HG03571 (cell line): ENCODE results near the gene SLC5A6.
"Not testable (repeated sequence)": the region's sequence is repeated elsewhere in the genome, so short reads cannot be mapped to it uniquely, and the experiment has no call there.

ENCODE experiments used
- ATAC-seq: cut with Tn5 transposase; IDR thresholded peaks from one replicate; pipeline ENCODE4 v1.9.1; 2021; ENCODE audit not compliant: unreplicated experiment

Gene SLC5A6

GRCh38 chr2:27208486-27209050, 3.5 kb downstream of the SLC5A6 start:
- ATAC-seq, result no peak

- no peak for ATAC-seq
Measured at GRCh38 chr2:27206346-27206745, 5.7 kb downstream of the SLC5A6 start.

GRCh38 chr2:27205206-27205605, 6.9 kb downstream of the SLC5A6 start:
- ATAC-seq, result no peak

- ATAC-seq, result no peak
Measured at GRCh38 chr2:27204566-27204965, 7.5 kb downstream of the SLC5A6 start.

- no peak for ATAC-seq
Measured at GRCh38 chr2:27203741-27204140, 8.3 kb downstream of the SLC5A6 start.

- no peak for ATAC-seq
Measured at GRCh38 chr2:27202854-27203253, 9.2 kb downstream of the SLC5A6 start.

GRCh38 chr2:27201675-27202074, 10.4 kb downstream of the SLC5A6 start:
- ATAC-seq, result no peak

GRCh38 chr2:27199241-27199640, 12.8 kb downstream of the SLC5A6 start:
- no peak for ATAC-seq

GRCh38 chr2:27198627-27199026, 13.4 kb downstream of the SLC5A6 start:
- ATAC-seq, result no peak

GRCh38 chr2:27198068-27198467, 14.0 kb downstream of the SLC5A6 start:
- ATAC-seq, result not testable (repeated sequence)

GRCh38 chr2:27195799-27196198, 16.3 kb downstream of the SLC5A6 start:
- ATAC-seq, result not testable (repeated sequence)

GRCh38 chr2:27194538-27195354, 17.3 kb downstream of the SLC5A6 start:
- ATAC-seq, result no peak

GRCh38 chr2:27191070-27191829, 20.8 kb downstream of the SLC5A6 start:
- ATAC-seq, result no peak

- no peak for ATAC-seq
Measured at GRCh38 chr2:27189989-27190388, 22.1 kb downstream of the SLC5A6 start.

GRCh38 chr2:27186613-27187345, 25.3 kb downstream of the SLC5A6 start:
- no peak for ATAC-seq

GRCh38 chr2:27185331-27186026, 26.6 kb downstream of the SLC5A6 start:
- no peak for ATAC-seq

GRCh38 chr2:27184115-27184514, 28.0 kb downstream of the SLC5A6 start:
- ATAC-seq, result no peak

- ATAC-seq, result no peak
Measured at GRCh38 chr2:27182346-27182745, 29.7 kb downstream of the SLC5A6 start.

GRCh38 chr2:27179344-27180000, 32.6 kb downstream of the SLC5A6 start:
- no peak for ATAC-seq

- ATAC-seq, result no peak
Measured at GRCh38 chr2:27178469-27178868, 33.6 kb downstream of the SLC5A6 start.
